Stimulated activated CD4-positive, alpha-beta T cell treated with anti-CD3 and anti-CD28 coated beads, Interleukin-1b, Interleukin-23, amount 100 ng/mL, for 4 hours (primary cell): ENCODE results near the gene NLRP4.

Source experiments
- DNase-seq, 2 donors: peaks; one replicate each; pipeline ENCODE4 v3.0.0-alpha.2; 2020; ENCODE audit warnings: low read depth in 2 of 2

The NLRP4 gene

DNA sequence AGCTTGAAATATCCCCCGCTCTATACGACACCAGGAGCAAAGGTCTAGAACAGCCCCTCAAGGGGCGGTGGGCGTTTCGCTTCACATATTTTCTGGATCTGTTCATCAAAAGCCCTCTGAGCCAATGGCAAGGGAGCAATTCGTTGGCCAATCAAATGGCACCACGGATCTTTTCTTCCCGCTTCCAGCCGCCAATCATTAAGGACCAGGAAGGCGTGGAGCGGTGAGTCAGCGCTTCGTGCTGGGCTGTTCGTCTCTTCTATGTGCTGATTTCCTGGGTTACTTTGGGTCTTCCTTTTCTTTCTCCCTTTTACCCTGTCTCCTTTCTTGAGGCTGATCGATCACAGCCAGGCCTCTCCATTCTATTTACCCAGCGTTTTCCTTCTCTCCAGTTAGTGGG lies at the start of gene NLRP4:
NLRP4 (plus strand) TSS at position 201 of the 400 bp plus-strand sequence. CDS start 15,541 bp downstream, outside the sequence.
- DNase-seq: no peak

- no peak for DNase-seq
Measured at GRCh38 chr19:55795021-55795420, 41.3 kb upstream of the NLRP4 start.

DNA sequence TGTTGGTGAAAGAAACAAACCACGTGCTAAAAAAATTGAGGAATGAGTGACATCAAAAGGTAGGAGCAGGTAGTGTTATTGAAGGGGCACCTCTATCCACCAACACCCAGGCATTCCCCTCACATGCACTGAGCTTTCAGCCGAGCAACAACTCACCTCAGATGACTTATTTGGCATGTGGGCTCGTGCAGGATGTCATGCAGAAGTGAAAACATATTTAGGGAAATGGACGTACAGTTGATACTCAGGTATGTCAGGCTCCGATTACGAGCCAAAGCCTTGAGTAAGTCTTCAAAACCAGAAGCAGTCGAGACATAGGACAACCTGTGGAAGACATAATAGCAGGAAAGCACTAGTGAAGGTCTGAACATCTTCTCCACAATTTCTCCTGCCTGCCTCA lies 34.9 kb upstream of the NLRP4 start:
- no peak for DNase-seq

DNA sequence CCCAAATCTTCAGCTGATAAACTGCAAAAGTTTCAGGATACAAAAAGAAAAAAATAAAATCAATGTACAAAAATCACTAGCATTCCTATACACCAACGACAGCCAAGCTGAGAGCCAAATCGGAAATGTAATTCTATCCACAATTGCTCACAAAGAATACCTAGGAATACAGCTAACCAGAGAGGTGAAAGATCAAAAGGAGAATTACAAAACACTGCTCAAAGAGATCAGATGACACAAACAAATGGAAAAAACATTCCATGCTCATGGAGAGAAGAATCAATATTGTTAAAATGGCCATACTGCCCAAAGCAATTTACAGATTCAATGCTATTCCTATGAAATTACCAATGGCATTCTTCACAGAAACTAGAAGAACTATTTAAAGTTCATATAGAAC lies 34.1 kb upstream of the NLRP4 start:
- no peak for DNase-seq

DNA sequence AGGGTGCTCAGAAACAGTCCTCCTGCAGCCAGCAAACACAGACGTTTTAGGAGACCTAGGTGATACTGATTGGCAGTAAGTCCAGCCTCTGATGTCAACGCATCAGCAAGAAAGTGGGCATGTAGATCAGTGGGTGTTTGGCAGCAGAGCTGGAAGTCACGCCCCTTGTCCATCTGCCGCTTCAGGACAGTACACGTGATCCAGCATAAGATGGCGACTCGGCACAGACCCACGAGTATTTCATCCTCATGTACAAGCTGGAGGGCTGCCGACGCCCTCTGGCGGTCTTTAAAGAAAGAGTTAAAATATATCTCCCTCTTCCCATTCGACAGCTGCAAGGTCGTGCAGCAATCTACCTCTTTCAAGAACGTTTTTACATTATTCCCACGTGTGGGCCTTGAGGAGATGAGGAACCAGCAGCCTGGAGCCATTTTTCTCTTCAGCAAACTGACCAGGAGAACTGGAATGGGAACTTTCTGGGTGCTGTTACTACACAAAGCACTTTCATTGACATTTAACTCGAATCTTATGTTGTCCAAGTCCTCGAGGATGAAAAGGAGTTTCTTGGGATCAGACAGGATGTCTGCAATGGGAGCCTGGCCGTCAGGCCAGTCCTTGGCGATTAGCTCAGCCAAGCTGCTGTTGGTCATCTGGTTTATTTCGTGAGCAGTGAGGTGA lies 26.8 kb upstream of the NLRP4 start:
- DNase-seq: peak in 1 of 2 donors; percentile 2

- DNase-seq: no peak
Measured at GRCh38 chr19:55811340-55811739, 25.0 kb upstream of the NLRP4 start.

DNA sequence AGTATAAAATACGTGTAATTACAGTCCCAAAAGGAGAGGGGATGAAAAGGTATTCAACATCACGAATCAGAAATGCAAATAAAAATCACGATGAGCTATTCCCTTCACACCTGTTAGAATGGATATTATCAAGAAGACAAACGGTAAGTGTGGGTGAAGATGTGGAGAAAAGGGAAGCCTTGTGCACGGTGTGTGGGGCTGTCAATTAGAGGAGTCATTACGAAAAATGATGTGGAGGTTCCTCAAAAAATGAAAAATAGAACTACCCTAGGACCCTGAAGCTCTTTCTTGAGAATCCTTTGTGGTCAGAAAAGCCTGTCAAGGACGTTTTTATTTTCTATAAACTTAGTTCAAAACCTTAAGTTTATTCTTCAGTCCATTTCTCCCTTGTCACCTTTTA lies 23.9 kb upstream of the NLRP4 start:
- DNase-seq: no peak

GRCh38 chr19:55813906-55814305 lies 22.4 kb upstream of the NLRP4 start:
- DNase-seq: no peak

GRCh38 chr19:55820037-55820436 lies 16.3 kb upstream of the NLRP4 start:
- DNase-seq: no peak

DNA sequence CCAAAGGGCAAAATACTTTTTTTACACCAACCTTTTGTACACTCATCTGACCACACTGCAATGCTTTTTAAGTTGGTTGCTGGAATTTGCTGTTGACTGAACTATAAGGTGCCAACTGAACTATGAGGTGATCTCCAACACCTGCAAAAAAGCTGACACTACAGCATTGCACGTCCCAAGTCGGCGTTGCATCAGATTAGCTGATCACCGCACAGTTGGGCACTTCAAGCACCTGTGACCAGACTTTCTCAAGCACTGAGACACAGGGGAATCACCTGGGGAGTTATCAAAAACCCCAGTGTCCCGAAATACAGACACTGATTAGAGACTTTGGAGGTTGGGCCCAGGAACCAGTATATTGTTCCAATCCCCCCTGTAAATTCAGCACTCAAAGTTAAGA lies 5.7 kb upstream of the NLRP4 start:
- no peak for DNase-seq

GRCh38 chr19:55831846-55832245 lies 4.5 kb upstream of the NLRP4 start, which contains the start of gene NLRP11:
NLRP11 (minus strand) TSS chr19:55831999; CDS start chr19:55818174, 13,825 bp downstream.
- DNase-seq: no peak

GRCh38 chr19:55832676-55833075 lies 3.7 kb upstream of the NLRP4 start:
- DNase-seq: no peak

DNA sequence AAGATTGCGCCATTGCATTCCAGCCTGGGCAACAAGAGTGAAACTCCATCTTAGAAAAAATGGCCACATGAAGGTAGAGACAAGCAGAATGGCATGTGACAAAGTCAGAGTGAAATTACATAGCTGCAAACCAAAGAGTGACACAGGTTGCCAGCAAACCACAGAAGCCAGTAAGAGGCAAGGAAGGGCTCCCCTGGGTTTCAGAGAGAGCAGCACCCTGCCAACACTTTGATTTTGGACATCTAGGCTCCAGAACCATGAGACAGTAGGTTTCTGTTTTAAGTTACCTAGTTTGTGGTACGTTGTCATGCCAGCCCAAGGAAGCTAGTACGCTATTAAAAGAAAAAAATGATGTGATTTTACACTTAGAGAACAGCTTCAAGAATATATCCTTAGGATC lies 1.9 kb downstream of the NLRP4 start:
- DNase-seq: no peak

- no peak for DNase-seq
Measured at GRCh38 chr19:55838906-55839305, 2.6 kb downstream of the NLRP4 start.

DNA sequence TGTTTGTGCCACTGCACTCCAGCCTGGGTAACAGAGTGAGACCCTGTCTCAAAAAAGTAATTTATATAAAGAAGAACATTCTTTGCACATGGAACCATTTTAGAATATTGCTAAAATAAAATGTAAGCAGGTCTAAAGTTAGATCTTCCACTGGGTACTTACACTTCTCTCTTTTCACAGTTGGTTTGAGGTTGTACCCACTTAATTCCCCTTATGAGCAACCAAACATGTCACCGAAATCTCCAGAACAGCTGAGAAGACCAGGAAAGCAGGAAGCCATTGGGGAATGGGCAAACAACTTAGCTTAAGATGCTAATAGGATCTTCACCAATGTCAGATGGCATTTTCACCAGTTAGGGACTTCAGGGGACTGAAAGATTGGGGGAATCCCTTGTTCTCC lies 18.8 kb downstream of the NLRP4 start:
- no peak for DNase-seq

GRCh38 chr19:55857149-55857548 lies 20.8 kb downstream of the NLRP4 start:
- no peak for DNase-seq

GRCh38 chr19:55857974-55858373 lies 21.6 kb downstream of the NLRP4 start:
- no peak for DNase-seq

GRCh38 chr19:55858401-55858800 lies 22.1 kb downstream of the NLRP4 start:
- DNase-seq: no peak

GRCh38 chr19:55858969-55859368 lies 22.6 kb downstream of the NLRP4 start:
- DNase-seq: no peak

DNA sequence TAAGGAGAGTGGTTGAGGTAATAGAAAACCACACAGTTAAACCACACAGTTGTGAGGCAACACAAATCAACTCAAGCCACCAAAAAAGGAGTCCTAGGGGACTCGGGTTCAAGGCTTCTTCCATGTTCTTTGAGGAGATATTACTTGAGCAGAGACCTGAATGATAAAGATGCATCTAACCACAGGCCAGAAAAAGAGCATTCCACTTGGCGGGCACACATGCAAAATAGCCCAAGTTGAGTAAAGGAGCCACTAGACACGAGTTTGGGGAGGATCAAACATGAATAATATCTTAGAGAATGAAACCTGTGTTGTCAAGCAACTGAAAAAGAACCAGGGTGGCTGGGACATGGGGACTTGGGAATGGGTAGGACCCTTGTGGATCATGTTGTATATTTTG lies 30.2 kb downstream of the NLRP4 start:
- no peak for DNase-seq

- DNase-seq: no peak
Measured at GRCh38 chr19:55867101-55867500, 30.8 kb downstream of the NLRP4 start.

DNA sequence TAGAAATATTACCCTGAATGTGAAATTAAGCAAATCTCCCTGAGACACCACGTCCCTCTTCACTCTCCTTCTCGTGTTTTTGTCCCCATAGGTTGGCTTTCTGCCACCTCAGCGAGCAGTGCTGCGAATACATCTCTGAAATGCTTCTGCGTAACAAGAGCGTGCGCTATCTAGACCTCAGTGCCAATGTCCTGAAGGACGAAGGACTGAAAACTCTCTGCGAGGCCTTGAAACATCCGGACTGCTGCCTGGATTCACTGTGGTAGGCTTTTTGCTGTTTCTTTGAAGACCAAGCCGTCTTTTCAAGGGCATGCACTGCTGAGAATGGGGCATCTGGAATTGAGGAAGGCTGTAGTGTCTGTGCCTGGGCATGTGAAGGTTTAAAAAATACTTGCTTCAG lies 34.4 kb downstream of the NLRP4 start:
- no peak for DNase-seq

DNA sequence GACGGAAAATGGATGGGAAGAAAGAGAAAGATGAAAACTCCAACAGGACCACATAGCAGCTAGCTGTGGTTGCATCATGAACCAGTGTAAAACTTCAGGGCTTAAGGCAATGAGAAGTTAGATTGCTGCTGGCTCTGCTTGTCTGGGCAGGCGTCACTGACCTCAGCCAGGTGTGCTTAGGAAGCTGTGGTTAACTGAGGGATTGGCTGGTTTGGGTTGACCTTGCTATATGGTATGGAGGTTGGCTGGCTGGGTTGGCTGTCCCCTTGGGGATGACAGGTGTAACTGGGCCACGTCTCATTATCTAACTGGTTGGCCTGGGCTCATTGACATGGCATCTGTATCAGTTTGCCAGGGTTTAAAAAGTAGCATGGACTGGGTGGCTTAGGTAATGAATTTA lies 40.9 kb downstream of the NLRP4 start:
- no peak for DNase-seq

DNA sequence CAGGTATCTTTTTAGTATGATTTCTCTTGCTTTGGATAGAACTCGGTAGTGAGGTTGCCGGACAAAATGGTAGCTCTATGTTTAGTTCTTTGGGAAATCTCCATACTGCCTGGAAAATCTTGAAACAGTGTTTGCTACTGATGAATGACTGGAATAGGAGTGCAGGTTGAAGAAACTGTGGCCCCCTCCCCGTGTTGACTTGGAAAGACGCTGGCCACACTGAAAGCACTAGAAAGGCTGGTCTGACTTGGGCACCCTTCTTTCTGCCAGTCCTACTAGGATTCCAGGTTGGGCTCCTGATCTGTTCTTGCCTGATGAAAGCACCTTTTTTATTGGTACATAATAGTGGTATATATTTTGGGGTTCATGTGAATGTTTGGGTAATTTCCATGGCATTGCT lies 46.3 kb downstream of the NLRP4 start:
- no peak for DNase-seq
